ENCODE results near the gene PSMC5. TPM values are rescaled to one million over a fixed set of nuclear protein-coding genes. Genes with fewer than 3 reads are reported as not detected.

The PSMC5 gene
- total RNA-seq, 3 donors from 2014 or later = 98.3 to 110 (median 104) TPM

DNA sequence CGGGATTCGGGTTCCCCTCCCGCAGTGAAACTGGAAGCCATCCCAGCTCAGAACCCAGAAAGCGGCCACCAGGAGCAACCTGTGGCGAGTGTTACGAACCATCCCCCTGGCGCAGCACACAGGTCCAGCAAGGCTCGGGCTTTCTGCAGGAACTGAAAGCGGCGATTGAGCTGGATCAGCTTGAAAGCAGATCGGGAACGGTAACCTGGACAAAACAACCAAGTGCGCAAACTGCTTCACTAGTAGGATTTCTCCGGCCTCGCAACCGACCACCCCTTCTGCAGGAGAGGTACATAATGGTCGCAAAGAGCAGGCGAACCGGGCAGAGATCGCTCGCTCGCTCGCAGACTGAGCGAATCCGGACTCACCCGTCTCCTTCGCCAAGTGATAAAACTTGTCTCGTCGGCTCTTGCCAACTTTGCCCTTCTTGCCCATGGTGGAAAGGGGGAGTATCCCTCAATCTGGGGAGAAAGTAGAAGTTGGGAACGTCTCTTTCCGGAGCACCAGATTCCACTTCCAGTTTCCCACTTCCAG lies 696 bp upstream of the PSMC5 start:
- no peaks in the 10 kb centered on the region for H3K27me3 ChIP-seq
- H3K9me3 ChIP-seq = no peaks in the 10 kb centered on the region
- peak overlapping the region; percentile 65 to 96 (median 76) for H3K4me3 ChIP-seq
- DNase-seq (ENCODE audit: low spot score in 2 of 2) = no peak
- peaks cover 4 to 22% of the 10 kb centered on the region in 2 donors for H3K4me1 ChIP-seq
- TF ChIP-seq, protein P1, sequence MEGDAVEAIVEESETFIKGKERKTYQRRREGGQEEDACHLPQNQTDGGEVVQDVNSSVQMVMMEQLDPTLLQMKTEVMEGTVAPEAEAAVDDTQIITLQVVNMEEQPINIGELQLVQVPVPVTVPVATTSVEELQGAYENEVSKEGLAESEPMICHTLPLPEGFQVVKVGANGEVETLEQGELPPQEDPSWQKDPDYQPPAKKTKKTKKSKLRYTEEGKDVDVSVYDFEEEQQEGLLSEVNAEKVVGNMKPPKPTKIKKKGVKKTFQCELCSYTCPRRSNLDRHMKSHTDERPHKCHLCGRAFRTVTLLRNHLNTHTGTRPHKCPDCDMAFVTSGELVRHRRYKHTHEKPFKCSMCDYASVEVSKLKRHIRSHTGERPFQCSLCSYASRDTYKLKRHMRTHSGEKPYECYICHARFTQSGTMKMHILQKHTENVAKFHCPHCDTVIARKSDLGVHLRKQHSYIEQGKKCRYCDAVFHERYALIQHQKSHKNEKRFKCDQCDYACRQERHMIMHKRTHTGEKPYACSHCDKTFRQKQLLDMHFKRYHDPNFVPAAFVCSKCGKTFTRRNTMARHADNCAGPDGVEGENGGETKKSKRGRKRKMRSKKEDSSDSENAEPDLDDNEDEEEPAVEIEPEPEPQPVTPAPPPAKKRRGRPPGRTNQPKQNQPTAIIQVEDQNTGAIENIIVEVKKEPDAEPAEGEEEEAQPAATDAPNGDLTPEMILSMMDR (IDR thresholded peaks at IDR 0.05) = no peak
- H3K36me3 ChIP-seq = peaks cover 2% of the 10 kb centered on the region
- H3K27ac ChIP-seq = peak overlapping the region; percentile 92 to 95
- intact Hi-C loops (cut with DNase I; ENCODE audit: low total_unique reads) = no loop called here

DNA sequence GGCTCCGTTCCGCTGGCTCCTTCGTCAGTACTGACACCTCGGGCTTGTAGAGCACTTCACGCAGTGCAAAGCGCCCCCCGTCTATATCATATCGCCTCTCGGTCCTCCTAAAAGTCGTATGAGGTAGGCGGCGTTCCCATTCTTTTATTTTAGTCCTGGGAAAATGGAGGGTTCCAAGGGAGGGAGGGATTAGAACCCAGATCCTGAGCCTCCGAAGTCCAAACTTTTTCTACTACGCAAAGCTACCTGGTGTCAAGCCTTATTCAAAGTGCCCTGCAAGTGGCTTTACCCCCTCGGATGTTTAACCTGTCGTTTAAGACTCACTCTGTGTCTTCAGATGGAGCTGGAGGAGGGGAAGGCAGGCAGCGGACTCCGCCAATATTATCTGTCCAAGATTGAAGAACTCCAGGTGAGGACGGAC lies 580 bp downstream of the PSMC5 start:
- no peaks in the 10 kb centered on the region for H3K9me3 ChIP-seq
- H3K4me1 ChIP-seq = peaks cover 4 to 22% of the 10 kb centered on the region in 2 donors
- no peak for DNase-seq (ENCODE audit: low spot score in 2 of 2)
- TF ChIP-seq POLR2A (IDR thresholded peaks at IDR 0.05) (no peak), POLR2AphosphoS5 (IDR thresholded peaks at IDR 0.05) (no peak)
- TF ChIP-seq, protein P1 (IDR thresholded peaks at IDR 0.05) = no peak
- H3K36me3 ChIP-seq = no peaks in the 10 kb centered on the region
- H3K27me3 ChIP-seq = no peaks in the 10 kb centered on the region
- peak overlapping the region; percentile 65 to 96 (median 76) for H3K4me3 ChIP-seq
- H3K27ac ChIP-seq = peak overlapping the region; percentile 92 to 95
- intact Hi-C loops (cut with DNase I; ENCODE audit: low total_unique reads) = no loop called here

DNA sequence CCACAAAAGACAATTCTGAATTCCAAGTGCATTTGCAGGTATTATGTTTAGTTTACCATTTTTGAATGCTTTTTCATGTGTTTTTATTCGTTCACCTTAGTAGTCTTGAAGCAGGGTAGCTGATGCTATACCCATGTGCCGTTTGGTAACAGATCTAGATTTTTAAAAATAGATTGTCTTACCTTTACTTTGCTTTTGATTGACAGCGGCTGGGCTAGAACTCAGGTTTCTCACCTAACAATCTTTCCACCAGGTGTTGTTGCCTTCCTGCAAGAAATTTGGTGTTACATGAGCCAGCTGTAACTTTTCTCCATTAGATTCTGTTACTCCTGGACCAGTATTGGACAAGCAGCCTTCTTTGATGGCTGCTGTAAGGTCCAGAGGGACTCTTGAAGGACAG lies 1.7 kb downstream of the PSMC5 start:
- H3K9me3 ChIP-seq = no peaks in the 10 kb centered on the region
- DNase-seq (ENCODE audit: low spot score in 2 of 2) = no peak
- no peaks in the 10 kb centered on the region for H3K36me3 ChIP-seq
- peak overlapping the region in 1 of 3 donors; percentile 96 for H3K4me3 ChIP-seq
- peaks cover 4 to 22% of the 10 kb centered on the region in 2 donors for H3K4me1 ChIP-seq
- H3K27ac ChIP-seq = peak overlapping the region; percentile 7 to 95
- no peak for TF ChIP-seq POLR2A (IDR thresholded peaks at IDR 0.05)
- TF ChIP-seq POLR2AphosphoS5 (IDR thresholded peaks at IDR 0.05) = no peak
- TF ChIP-seq, protein P1 (IDR thresholded peaks at IDR 0.05) = no peak
- H3K27me3 ChIP-seq = no peaks in the 10 kb centered on the region
- intact Hi-C loops (cut with DNase I; ENCODE audit: low total_unique reads) = no loop called here

DNA sequence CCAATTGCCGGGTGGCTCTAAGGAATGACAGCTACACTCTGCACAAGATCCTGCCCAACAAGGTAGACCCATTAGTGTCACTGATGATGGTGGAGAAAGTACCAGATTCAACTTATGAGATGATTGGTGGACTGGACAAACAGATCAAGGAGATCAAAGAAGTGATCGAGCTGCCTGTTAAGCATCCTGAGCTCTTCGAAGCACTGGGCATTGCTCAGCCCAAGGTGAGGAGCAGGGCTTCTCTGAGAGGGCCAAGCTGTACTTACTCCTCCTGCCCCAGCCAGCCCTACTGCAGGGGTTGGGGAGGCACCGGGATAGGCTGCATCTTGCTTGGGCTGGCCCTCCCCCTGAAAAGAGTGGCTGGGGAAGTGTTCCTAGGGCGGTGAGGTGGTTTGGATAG lies 3.0 kb downstream of the PSMC5 start:
- H3K4me3 ChIP-seq = no peak overlapping the region
- peak overlapping the region in 1 of 2 donors; percentile 4 for H3K27ac ChIP-seq
- H3K27me3 ChIP-seq = no peaks in the 10 kb centered on the region
- H3K9me3 ChIP-seq = no peaks in the 10 kb centered on the region
- peaks cover 4 to 22% of the 10 kb centered on the region in 2 donors for H3K4me1 ChIP-seq
- TF ChIP-seq POLR2A (IDR thresholded peaks at IDR 0.05) (no peak), POLR2AphosphoS5 (IDR thresholded peaks at IDR 0.05) (no peak)
- TF ChIP-seq, protein P1 (IDR thresholded peaks at IDR 0.05) = no peak
- H3K36me3 ChIP-seq = no peaks in the 10 kb centered on the region
- no peak for DNase-seq (ENCODE audit: low spot score in 2 of 2)
- intact Hi-C loops (cut with DNase I; ENCODE audit: low total_unique reads) = no loop called here

DNA sequence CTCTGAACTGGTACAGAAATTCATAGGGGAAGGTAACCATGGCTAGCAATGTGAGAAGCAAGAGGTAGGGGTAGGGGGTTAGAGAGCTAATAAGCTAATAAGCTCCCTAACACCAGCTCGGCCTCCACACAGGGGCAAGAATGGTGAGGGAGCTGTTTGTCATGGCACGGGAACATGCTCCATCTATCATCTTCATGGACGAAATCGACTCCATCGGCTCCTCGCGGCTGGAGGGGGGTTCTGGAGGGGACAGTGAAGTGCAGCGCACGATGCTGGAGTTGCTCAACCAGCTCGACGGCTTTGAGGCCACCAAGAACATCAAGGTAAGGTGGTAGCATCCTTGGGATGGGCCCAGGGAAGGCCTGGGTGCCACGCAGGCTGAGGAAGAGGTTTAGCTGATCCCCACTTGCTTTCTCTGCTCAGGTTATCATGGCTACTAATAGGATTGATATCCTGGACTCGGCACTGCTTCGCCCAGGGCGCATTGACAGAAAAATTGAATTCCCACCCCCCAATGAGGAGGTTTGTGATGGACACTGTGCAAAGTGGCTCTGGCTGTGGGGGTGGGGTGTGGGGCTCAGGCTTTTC lies 3.8 kb downstream of the PSMC5 start:
- Histone ChIP-seq H3K9me3 (no peaks in the 10 kb centered on the region), H3K27ac (no peak overlapping the region), H3K4me1 (peaks cover 4 to 17% of the 10 kb centered on the region in 2 donors), H3K27me3 (no peaks in the 10 kb centered on the region), H3K36me3 (no peaks in the 10 kb centered on the region), H3K4me3 (no peak overlapping the region)
- intact Hi-C loops (cut with DNase I; ENCODE audit: low total_unique reads) = no loop called here
- no peak for DNase-seq (ENCODE audit: low spot score in 2 of 2)
- TF ChIP-seq, protein P1 (IDR thresholded peaks at IDR 0.05) = no peak
- no peak for TF ChIP-seq POLR2A (IDR thresholded peaks at IDR 0.05)
- TF ChIP-seq POLR2AphosphoS5 (IDR thresholded peaks at IDR 0.05) = no peak

All from breast epithelium (tissue), 4 donors.